Ovary (tissue), 3 donors: Measurements from ENCODE around the gene IFNA5.

Experiments
- EP300 ChIP-seq: sonication (generic); formaldehyde crosslinking; IDR thresholded peaks from one replicate; pipeline ENCODE4 v1.6.1; 2017; ENCODE audit warnings: antibody characterized with exemption
- TF ChIP-seq, protein P1 (sequence below), 3 donors: fragments of 450-650 bp in 2 of 3; fragments of 200-600 bp in 1 of 3; IDR thresholded peaks; one replicate each; pipeline versions ENCODE4 v1.5.1 to v1.8.0; 2016 to 2022; ENCODE audit warnings: antibody characterized with exemption in 3 of 3, mild to moderate bottlenecking in 1 of 3
- donor health status: DM: no; HTN: no; CAD: no.

GRCh38 chr9:21348430-21348970 is 43.4 kb upstream of the IFNA5 start:
- TF ChIP-seq EP300, result no peak
- TF ChIP-seq, protein P1, sequence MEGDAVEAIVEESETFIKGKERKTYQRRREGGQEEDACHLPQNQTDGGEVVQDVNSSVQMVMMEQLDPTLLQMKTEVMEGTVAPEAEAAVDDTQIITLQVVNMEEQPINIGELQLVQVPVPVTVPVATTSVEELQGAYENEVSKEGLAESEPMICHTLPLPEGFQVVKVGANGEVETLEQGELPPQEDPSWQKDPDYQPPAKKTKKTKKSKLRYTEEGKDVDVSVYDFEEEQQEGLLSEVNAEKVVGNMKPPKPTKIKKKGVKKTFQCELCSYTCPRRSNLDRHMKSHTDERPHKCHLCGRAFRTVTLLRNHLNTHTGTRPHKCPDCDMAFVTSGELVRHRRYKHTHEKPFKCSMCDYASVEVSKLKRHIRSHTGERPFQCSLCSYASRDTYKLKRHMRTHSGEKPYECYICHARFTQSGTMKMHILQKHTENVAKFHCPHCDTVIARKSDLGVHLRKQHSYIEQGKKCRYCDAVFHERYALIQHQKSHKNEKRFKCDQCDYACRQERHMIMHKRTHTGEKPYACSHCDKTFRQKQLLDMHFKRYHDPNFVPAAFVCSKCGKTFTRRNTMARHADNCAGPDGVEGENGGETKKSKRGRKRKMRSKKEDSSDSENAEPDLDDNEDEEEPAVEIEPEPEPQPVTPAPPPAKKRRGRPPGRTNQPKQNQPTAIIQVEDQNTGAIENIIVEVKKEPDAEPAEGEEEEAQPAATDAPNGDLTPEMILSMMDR (IDR thresholded peaks at IDR 0.05), result no peak
